ENCODE results near the gene GGA2.
"Not testable (repeated sequence)": the region's sequence is repeated elsewhere in the genome, so short reads cannot be mapped to it uniquely, and the experiment has no call there.

The GGA2 gene

DNA sequence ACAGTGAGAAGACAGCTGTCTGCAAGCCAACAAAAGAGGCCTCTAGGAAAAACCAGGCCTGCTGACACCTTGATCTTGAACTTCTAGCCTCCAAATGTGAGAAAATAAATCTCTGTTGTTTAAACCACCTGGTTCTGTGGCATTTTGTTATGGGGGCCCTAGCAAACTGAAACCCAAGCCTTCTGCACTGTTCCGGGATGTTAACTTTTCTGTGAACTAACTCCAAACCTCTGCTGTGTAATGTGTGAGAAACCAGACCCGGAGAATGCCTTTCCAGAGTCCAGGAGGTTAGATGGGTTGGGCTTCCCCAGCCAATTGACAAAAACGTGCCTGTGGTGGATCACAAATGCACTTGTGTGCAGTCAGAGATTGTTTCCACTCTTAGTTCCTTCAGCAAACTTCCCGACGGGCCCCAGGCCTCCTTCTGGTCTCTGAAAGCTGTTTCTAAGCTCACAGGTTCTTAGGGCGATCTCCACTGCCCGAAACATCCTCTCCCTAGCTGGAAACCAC lies 13.6 kb upstream of the GGA2 start:
- in situ Hi-C loops (cut with MboI; ENCODE audit: low sequenced_read_pairs) = no loop called here

DNA sequence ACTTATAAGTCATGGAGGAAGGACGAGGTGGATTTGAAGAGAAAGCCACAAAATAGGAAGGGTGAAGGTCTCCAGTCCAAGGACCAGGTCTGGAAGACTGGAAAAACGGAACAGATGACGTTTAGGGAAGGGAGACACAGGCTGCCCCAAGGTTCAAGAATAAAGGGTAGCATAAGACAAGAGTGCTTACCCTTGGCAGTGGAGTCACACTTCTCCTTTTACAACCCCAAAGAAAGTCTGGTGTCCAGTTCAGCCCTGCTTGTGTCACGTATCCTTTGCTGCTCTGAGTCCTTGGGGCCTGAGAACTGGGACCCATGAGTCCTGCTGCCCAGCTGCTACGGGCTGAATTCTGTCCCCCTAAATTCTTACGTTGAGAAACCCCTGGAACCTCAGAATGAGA lies 13.0 kb upstream of the GGA2 start:
- in situ Hi-C loops (cut with MboI; ENCODE audit: low sequenced_read_pairs) = no loop called here

DNA sequence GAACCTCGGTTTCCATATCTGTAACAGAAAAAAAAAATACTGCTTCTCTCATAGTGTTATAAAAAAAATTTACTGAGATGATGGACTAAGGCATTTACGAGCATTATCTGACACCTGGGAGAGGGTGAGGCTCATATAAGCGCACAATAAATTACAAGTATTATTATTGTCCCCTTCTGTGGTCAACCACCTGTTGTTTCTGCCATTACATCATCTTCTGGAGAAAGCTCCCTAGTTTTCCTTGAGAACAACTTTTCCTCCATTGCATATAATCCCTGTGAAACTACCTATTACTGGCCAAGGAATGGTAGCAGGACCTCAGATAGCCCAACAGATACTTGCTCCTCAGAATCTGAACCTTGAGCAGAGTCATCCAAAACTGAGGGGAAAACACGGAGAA lies 11.7 kb upstream of the GGA2 start:
- in situ Hi-C loops (cut with MboI; ENCODE audit: low sequenced_read_pairs) = no loop called here

DNA sequence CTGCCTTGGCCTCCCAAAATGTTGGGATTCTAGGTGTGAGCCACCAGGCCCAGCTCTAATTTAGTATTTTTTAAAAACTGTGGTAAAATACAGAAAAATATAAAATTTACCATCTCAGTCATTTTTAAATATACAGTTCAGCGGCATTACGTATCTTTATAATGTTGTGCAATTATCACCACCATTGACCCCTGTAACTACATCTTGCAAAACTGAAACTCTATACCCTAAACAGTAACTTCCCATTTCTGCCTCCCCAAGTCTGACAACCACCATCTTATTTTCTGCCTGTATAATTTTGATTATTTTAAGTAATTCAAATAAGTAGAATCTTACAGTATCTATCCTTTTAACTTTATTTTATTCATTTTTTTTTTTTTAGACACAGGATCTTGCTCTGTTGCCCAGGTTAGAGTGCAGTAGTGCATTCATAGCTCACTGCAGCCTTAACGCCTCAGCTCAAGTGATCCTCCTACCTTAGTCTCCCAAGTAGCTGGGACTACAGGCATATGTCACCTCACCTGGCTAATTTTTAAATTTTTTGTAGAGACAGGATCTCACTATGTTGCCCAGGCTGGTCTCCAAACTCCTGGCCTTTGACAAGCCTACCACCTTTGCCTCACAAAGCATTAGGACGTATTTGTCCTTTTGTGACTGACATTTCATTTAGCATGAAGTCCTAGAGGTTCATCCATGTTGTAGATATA lies 10.9 kb upstream of the GGA2 start:
- in situ Hi-C loops (cut with MboI; ENCODE audit: low sequenced_read_pairs) = no loop called here

DNA sequence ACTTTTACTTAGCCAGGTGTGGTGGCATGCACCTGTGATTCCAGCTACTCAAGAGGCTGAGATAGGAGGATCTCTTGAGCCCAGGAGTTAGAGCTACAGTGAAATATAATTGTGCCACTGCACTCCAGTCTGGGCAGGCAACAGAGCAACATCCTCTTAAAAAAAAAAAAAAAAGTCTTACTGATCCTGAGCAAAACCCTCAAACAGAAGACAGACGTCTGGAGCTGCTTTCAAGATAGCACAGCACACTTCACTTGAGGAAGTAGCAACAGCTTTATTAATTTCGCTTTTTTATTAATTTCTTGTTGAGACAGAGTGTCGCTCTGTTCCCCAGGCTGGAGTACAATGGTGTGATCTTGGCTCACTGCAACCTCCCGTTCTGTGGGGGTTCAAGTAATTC lies 10.2 kb upstream of the GGA2 start:
- in situ Hi-C loops (cut with MboI; ENCODE audit: low sequenced_read_pairs) = no loop called here

DNA sequence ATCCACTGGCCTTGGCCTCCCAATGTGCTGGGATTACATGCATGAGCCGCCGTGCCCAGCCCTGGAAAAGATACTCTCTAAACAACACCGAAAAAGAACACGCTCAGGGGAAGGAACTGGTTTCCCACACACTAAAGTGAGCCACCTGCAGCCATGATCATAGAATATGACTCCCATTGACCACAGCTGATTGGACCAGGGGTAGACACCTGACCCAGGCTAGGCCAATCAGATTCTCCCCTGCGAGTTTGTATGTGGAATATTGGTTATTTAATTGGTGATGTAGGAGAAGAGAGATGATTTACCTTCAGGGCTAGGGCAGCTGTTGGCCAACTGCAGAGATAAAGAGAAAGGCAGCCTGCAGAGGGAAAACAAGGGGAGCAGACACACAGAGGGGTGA lies 9.0 kb upstream of the GGA2 start:
- in situ Hi-C loops (cut with MboI; ENCODE audit: low sequenced_read_pairs) = no loop called here

DNA sequence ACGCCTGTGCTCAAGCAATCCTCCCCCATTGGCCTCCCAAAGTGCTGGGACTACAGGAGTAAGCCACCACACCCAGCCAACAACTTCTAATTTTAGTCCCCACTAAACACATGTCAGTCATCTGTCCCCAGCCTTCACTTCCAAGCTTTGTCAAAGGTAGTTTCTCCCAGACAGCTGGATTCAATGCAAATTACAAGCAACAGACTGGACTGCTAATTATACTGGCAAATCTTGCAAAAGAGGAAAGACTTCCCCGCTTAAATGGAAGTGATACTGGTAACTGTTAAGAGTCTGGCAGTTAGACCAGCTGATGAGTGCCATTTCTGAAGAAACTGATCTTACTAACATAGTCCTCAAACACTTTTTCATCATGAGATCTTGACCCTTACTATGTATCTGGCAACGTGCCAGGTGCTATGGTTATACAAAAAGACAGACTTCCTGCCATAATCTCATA lies 8.2 kb upstream of the GGA2 start:
- in situ Hi-C loops (cut with MboI; ENCODE audit: low sequenced_read_pairs) = no loop called here

DNA sequence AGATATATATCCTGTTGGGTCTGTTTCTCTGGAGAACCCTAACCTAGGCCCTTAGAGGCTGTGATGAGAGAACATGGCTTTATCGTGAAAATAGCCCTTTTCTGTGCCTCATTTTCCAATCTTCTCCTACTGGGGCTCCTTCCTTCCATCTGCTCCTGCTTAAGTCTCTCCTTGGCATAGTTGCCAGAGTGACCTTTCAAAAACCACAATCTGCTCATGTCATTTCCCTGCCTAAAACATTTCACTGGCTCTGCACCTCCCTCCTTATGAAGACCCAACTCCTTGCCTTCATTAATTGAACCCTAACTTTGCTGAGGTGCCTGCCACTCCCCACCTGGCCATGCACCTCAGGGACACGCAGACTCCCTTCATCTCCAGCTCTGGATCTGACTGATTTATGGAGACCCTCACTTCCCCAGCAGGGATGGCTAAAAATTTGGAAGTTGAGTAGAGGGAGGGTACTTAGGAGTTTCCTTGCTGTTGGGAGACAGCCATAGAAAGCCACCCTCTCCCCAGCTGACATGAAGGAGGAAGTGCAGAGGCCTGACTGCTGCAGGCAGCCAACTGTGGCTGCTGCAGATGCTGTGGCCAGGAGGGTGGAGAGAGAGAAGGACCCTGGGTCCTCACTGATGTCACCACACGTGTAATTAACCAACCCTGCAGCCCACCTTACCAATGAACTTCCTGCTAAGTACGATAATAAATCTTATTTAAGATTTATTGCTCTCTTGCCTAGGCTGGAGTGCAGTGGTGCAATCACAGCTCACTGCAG lies 6.3 kb upstream of the GGA2 start:
- in situ Hi-C loops (cut with MboI; ENCODE audit: low sequenced_read_pairs) = no loop called here

DNA sequence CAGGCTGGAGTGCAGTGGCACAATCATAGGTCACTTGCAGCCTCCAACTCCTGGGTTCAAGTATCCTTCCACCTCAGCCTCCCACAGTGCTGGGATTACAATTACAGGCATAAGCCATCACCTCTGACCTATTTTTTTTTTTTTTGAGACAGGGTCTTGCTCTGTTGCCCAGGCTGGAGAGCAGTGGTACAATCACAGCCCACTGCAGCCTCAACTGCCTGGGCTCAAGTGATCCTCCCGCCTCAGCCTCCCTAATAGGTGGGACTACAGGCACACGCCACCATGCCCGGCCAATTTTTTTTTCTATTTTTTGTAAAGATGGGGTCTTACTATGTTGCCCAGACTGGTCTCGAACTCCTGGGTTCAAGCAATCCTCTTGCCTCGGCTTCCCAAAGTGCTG lies 5.6 kb upstream of the GGA2 start:
- in situ Hi-C loops (cut with MboI; ENCODE audit: low sequenced_read_pairs) = no loop called here

DNA sequence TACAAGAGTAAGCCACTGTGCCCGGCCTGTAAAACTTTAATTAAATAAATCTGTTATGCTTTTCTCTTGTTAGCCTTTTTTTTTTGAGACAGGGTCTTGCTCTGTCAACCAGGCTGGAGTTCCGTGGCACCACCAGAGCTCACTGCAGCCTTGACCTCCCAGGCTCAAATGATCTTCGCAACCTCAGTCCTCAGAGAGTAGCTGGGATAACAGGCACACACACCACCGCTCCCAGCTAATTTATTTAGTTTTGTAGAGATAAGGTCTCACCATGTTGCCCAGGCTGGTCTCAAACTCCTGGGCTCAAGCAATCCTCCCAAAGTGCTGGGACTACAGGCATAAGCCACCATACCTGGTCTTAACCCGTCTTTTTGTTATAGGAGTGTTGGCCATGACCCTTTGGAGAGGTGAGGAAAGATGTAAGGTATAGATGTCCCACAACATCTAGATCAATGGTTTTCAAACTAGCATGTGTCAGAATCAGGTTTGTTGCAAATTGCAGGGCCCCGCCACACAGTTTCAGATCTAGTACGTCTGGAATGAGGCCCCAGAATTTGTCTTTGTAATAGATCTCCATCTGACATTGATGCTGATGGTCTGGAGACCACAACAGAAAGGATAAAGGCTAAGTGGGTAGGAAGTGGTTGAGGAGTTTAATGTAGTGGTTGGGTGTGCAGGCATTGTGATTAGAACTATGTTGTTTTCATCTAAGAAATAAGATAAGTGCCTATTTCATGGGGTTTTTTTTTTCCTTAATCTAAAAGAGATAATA lies 4.3 kb upstream of the GGA2 start:
- in situ Hi-C loops (cut with MboI; ENCODE audit: low sequenced_read_pairs) = no loop called here

DNA sequence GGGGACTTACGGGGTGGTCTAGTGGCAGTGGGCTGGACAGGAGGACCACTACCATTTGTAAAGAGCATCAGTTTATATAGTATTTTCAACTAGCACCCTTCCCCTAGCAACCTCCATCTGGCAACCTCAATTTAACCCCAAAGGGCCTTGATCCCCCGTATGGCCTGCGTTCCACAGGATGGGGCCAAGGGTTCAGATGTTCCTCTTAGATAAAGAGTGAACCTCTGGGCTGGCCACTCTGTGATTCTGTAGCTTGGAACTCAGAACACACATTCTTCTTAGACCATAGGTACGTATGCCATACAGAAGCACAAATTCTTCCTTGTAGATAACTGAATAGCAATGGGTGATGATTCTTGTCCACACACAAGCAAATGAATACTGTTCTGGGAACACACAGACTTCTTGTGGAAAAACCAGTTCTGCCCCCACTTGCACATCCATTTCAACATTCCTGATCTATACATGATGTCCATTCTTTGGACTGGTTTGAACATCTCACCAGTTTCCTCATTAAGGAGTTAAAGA lies 1.9 kb upstream of the GGA2 start:
- in situ Hi-C loops (cut with MboI; ENCODE audit: low sequenced_read_pairs) = no loop called here

DNA sequence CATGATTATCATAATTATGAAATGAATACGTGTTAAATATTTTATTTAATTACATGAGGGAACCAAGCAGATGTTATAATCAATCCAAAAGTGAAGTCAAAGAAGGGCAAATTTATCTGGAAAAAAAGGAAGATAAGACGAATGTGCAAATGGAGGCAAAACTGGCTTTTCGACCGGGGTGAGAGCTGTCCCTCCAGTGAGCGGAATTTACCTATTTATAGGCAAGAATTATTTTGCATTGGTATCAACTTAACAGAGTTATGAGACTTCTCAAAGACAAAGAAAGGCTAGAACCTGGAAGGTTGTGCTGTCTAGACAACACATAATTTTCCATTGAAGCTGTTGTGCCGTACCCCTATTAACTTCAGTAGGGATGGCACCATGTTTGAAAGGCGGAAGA lies 1.4 kb upstream of the GGA2 start:
- in situ Hi-C loops (cut with MboI; ENCODE audit: low sequenced_read_pairs) = no loop called here

DNA sequence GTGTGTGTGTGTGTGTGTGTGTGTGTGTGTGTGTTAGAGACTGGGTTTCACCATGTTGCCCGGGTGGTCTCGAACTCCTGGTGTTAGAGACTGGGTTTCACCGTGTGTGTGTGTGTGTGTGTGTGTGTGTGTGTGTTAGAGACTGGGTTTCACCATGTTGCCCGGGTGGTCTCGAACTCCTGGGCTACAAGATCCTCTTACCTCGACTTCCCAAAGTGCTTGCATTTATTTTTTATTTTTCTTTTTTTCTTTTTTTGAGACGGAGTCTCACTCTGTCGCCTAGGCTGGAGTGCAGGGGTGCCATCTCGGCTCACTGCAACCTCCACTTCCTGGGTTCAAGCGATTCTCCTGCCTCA lies 599 bp upstream of the GGA2 start:
- in situ Hi-C loops (cut with MboI; ENCODE audit: low sequenced_read_pairs) = not testable (repeated sequence)

DNA sequence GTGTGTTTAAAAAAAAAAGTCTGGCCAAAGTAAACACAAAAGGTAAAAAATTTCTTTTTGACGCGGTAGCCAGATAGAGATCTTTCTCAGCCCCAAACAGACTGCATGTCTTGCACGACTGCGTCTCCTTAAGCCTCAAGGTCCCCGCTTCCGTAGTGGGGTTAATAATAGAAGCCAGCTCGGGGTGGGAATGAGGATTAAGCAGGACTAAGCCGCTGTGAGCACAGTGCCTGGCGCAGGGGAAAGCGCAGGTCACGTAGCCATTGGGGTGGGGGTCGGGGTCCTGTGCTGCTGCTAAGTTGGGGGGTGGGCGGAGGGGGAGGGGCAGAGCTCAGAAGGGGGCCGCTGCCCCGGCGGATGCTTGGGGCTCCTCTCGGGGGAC lies 521 bp downstream of the GGA2 start:
- in situ Hi-C loops (cut with MboI; ENCODE audit: low sequenced_read_pairs) = no loop called here

DNA sequence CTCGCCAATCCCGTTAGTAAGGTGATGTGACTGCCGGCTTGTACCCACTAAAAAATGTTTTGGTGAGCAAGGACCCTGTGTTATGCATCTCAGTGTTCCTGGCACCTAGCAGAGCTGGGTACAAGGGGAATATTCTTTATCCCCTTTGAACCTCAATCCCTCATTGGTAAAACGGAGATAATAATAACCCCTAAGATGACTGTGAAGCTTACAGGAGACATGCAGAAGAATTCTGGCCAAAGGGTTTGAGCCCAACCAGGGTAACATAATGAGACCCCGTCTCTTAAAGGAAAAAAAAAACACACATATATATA lies 896 bp downstream of the GGA2 start:
- in situ Hi-C loops (cut with MboI; ENCODE audit: low sequenced_read_pairs) = no loop called here

DNA sequence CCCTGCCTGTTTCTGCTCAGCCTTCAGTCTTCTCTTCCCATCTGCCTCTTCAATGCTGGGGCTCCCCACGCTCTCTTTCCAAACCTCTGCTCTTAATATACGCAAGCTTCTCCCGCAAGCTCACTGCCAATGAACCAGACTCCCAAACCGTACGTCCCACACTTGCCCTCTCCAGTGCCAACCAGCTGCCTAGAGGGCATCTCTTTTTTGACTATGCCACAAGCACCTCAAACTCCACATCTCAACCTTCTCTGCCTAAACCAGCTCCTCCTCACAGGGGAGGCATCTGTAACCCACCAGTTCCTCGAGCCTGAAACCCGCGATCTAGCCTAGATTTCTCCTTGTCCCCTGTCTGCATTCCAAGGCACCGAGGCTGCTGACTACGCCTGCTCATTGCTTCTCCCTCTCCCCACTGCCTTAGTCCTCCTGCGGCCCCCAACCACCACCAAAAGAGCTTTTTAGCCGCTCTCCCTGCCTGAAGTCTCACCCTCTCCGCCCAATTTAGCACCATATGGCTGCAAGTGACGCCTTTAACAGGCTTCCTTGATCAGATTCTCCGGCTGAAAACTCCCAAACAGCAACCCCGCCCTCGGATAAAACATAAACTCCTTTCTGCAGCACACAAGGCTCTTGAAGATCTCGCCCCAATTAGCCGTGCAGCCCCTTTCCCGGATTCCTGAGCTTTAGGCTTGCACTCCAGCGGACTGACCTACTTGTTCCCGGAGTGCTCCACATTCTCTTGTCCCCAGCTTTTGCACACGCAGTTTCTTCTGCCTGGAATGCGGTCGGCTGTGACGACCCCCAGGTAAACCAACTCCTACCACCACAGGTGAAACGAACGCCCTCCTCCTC lies 1.5 kb downstream of the GGA2 start:
- in situ Hi-C loops (cut with MboI; ENCODE audit: low sequenced_read_pairs) = no loop called here

DNA sequence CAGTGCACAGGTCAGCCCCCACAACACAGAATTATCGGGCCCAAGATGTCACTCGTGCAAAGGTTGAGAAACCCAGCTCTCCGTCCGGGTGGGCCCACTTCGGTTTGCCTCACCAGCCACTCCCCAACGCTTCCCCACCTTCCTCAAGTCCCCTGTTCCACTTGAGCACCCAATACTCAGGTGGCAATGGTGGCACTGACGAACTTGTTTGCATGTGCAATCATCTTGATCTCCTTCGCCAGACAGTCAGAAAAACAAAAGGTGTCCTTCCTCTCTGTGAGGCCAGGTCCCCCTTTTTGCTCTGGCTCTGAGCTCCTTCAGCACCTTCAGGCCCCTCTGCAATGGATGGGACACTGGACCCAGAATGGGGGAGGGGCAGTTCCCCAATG lies 3.7 kb downstream of the GGA2 start:
- in situ Hi-C loops (cut with MboI; ENCODE audit: low sequenced_read_pairs) = no loop called here

DNA sequence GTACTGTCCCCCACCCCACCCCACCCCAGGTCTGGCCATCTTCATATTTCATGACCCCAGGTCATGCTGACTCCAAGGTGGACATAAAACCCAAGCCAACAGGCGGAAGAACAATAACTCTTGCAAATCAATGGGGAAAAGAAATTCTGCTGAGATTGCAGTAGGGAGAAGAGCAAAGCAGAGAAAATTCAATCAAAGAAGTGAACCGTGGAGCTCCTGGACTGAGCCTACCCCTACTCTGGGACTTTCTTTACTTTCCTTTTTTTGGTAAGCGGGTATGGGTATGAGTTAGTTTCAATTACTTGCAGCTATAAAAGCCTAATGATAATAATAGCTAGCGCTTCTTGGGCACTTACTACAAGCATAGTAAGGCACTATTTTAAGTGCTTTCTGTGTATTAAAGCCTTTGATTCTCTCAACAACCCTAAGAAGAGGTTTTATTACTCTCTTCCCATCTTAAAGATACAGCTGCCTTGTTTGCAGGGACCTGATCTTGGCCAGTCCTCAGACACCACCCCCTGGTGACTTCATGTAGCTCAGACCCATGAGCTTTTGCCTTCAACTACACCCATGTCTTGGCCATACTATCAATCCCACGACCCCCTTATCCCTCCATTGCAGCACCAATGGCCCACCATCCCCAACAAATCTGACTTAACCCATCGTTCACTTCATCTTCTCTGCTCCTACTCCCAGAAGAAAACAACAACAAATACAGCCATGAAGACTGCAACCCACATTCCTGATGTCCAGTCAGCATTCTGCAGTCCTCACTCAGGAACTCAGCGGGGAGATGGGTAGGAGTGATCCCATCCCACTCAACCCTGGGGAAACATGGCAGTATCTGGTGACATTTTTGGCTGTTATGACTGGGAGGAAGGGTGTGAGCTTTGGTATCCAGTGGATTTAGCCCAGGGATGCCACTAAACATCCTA lies 4.4 kb downstream of the GGA2 start:
- in situ Hi-C loops (cut with MboI; ENCODE audit: low sequenced_read_pairs) = no loop called here

DNA sequence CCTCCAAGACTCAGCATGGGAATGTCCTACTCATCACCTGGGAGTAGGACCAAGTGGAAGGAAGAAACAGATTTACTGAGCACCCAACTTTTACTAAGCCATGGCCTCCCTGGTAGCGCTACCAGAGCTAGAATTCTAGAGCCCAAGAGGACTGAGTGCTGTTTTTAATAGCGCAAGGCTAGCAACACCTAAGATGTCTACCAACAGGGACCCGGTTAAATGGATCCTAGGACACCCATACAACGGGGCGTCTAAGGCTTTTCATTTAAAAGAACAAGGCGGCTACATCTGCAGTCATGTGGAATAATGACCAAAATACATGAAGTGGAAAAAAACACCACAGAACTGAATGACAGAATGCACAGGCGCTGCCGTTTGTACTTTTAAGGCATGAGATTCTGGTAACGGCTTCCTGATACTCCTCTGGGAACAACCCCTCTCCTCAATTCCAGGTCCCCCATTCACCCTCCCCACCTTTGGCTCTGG lies 5.1 kb downstream of the GGA2 start:
- in situ Hi-C loops (cut with MboI; ENCODE audit: low sequenced_read_pairs) = no loop called here

All from HL-60/S4 treated with retinoic acid at 250 ng/mL for 4 days and 3 days (cell line).